Ramos (cell line): Measurements from ENCODE around the gene TMEM254.
"Not testable (repeated sequence)": the region's sequence is repeated elsewhere in the genome, so short reads cannot be mapped to it uniquely, and the experiment has no call there.

Experiments used
- in situ Hi-C: fragments of 300-500 bp; cut with MboI; formaldehyde crosslinking; loops from one replicate; pipeline ENCODE4 v1.14.3; 2022; ENCODE audit warnings: low sequenced_read_pairs; ENCODE audit not compliant: unreplicated experiment

TMEM254 gene

DNA sequence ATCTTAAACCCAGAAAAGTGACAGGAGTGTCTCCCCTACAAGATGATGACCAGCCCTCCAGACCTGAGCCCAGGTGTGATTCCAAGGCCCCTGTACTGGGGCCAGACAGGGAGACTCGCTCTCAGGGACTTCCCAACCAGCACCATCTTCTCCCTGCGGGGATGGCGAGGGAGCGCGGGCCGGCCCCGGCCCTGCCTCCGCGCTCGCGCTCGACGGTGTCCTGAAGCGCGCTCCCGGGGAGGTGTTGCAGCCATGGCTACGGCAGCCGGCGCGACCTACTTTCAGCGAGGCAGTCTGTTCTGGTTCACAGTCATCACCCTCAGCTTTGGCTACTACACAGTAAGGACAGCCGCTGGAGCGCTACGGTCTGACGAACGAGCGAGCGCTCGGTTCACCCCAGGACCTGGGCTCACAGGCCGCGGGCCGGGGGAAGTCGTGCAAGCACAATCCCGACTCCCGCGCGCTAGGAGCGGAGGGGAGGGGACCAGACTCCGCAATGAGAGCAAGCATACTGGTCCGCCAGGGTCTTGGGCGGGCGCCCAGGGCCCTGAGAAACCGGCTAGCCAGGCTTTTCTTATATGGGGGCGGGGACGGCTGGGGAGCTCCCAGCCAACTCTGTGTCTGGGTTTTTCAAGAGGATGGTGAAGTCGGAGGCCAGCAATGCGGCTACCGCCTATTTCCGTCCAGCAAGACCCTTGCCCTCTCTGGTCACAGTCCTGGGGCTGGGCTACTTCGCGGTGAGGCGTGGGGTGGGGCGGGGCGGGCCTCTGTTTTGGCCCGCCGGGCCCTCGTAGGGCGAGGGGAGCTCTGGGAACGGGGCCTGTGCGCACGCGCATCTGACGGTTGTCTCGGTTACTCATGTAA lies at the start of gene TMEM254:
Gene TMEM254 (plus strand): TSS at position 218 of the 864 bp plus-strand sequence. CDS start 35 bp downstream, at position 253.
- in situ Hi-C loops = no loop called here

DNA sequence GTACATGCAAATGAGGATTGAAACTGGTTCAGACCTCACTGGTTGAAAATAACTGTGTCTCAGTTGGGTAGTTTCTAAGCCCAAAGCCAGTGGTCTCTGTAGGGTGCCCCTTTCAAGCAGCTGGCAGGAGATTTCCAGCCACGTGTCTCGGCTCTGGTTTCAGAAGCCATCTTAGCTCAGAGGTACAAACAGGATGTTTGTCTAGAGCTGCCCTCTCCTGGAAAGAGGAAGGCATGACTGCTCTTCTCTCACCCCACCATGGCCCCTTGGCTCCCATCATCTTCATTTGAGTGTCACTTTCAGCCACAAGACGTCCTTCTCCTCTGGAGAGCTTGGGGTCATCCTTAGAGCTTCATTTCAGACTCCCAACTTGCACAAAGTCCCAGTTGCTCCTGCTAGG lies 49.3 kb upstream of the TMEM254 start:
- in situ Hi-C loops = not testable (repeated sequence)

DNA sequence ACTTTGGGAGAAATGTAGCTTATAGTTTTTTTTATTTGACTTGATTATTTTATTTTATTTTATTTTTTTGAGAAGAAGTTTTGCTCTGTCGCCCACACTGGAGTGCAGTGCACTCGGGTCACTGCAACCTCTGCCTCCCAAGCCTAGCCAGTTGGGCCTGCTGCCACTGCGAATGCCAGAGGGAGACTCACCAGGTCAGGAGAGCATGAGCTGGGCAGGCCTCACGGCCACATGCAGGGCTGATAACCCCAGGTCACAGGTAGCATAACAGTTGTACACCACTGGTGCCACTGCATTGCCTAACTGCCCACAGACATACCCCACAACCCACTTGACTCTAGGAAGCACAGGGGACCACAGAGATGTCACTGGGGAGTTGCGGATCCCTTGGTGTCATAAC lies 48.6 kb upstream of the TMEM254 start:
- in situ Hi-C loops = not testable (repeated sequence)

DNA sequence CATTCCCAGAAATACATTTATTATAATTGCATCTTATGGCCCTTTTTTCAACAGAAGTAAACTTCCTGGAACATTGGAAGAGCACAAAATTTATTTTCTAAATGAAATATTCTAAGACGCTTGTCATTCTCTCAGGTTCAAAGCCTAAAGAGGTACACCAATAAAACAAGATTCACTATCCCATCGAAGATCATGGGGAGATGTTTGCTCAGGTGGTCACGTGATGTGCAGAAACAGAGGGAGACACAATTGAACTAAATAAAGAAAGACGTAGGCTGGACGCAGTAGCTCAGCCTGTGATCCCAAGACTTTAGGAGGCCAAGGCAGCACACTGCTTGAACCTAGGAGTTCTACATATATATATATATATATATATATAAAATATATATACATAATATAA lies 46.0 kb upstream of the TMEM254 start:
- in situ Hi-C loops = no loop called here

DNA sequence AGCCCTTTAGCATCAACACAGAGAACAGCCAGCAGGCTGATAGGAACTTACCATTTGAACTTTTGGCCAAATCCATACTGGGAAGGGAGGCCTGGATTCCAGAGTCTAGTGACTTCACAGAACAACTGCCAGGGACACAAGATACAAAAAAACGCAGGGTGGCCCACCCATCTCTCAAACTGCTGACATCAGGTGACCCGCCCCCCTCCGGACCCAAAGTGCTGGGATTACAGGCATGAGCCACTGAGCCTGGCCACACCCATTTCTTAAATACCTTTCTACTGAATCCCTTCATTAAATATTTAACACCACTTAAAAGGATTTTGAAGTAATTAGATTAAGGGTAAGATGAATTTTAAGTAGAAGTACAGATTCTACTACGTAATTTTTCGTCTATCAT lies 43.7 kb upstream of the TMEM254 start:
- in situ Hi-C loops = not testable (repeated sequence)

- in situ Hi-C loops = not testable (repeated sequence)
Observed at GRCh38 chr10:80035430-80035829, 43.0 kb upstream of the TMEM254 start.

DNA sequence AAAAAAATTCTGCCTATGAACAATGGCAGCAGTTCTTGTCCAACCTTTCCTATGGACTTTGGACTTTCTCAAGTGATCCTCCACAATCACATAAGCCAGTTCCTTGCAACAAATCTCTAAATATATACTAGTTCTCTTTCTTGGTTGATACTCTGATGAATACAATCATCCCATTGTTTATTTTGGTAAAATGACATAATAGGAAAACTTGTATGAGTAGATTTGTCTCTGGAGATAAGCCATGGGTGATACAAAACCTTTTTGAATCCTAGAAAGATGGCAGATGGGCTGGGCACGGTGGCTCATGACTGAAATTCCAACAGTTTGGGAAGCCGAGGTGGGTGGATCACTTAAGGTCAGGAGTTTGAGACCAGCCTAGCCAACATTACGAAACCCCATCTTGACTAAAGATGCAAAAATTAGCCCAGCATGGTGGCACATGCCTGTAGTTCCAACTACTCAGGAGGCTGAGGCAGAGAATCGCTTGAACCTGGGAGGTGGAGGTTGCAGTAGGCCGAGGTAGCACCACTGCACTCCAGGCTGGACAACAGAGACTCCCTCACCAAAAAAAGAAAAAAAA lies 41.5 kb upstream of the TMEM254 start:
- in situ Hi-C loops = not testable (repeated sequence)

- in situ Hi-C loops = not testable (repeated sequence)
Observed at GRCh38 chr10:80038226-80038625, 40.2 kb upstream of the TMEM254 start.

DNA sequence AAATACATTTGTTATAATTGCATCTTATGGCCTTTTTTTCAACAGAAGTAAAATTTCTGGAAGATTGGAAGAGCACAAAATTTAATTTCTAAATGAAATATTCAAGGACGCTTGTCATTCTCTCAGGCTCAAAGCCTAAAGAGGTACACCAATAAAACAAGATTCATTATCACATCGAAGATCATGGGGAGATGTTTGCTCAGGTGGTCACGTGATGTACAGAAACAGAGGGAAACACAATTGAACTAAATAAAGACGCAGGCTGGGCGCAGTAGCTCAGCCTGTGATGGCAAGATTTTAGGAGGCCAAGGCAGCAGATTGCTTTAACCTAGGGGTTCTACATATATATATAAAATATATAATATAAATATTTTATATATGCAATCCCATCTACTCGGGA lies 37.3 kb upstream of the TMEM254 start:
- in situ Hi-C loops = no loop called here

- in situ Hi-C loops = not testable (repeated sequence)
Observed at GRCh38 chr10:80044935-80045334, 33.5 kb upstream of the TMEM254 start.

DNA sequence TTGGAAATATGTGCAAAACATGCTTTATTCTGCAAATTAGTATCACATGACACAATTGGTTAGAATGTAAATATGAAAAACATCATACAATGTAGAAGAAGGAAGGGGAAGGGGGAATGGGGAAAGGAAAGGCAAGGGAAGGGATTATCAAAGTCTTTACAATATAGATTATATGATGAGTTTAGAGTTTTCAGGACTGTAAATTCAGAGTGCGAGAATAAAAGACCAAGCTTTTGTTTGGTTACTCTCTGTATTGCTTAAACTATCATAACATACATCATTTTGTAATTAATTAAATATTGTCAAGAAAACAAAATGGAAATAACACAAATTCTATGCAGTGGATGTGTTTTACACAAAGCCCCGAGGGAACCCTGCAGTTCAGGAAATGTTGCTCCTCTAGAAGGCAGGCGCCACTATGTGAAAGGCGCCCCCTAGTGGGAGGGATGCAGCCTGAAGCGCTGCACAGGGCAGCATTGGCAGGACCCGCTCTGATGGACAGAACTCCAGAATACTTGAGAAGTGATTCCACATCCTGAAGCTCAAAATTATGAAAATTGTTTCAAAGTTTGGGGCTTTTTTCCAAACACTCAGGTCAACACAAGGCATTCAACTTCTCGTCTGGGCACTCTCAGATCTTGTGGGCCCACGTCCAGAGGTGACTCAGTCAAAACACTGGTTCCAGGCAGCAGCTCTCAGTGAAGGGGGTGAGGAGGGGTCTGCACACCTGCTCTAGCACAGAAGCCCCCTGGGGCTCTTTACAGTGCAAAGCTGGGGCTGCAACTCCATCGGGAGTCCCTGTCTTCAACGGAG lies 31.6 kb upstream of the TMEM254 start:
- in situ Hi-C loops = no loop called here

- in situ Hi-C loops = no loop called here
Observed at GRCh38 chr10:80050752-80051151, 27.7 kb upstream of the TMEM254 start.

GRCh38 chr10:80051993-80052392 lies 26.5 kb upstream of the TMEM254 start:
- in situ Hi-C loops = no loop called here

GRCh38 chr10:80055760-80056159 lies 22.7 kb upstream of the TMEM254 start:
- in situ Hi-C loops = no loop called here

- in situ Hi-C loops = no loop called here
Observed at GRCh38 chr10:80057171-80057570, 21.3 kb upstream of the TMEM254 start.

GRCh38 chr10:80064120-80064886 lies 14.2 kb upstream of the TMEM254 start:
- in situ Hi-C loops = no loop called here

- in situ Hi-C loops = no loop called here
Observed at GRCh38 chr10:80066809-80067208, 11.7 kb upstream of the TMEM254 start.

DNA sequence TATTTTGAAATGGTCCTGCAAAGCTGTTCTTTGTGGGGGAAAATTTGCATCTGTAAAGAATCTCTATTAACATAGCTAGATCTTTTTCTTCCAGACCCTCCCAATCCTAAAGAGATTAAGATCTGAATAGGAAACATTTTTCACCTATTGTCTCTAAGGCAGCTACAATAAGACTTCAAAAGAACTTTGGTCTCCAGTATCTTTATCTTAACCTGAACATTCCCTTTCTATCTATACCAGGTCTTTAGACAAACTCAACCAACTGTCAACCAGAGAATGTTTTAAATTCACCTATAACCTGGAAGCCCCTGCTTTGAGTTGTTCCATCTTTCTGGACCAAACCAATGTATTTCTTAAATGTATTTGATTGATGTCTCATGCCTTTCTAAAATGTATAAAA lies 10.6 kb upstream of the TMEM254 start:
- in situ Hi-C loops = not testable (repeated sequence)

DNA sequence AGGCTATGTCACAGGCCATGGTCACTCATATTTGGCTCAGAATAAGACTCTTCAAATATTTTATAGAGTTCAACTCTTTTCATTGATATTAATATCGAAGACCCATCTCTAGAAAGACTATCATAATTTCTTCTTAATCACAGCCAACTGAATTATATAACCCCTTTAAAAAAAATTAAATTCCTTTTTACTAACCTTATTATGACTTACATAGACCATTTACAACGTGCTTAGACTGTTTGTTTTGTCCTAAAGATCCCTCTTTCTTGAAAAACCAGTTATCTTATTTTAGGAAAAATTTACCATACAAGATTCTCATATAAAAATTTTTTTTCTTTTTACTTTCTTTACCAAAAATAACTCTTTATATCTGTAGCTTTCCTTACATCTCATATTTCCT lies 10.2 kb upstream of the TMEM254 start:
- in situ Hi-C loops = no loop called here

GRCh38 chr10:80070057-80070456 lies 8.4 kb upstream of the TMEM254 start:
- in situ Hi-C loops = no loop called here
